ENCODE results near the gene TRIM17.

Gene TRIM17

GRCh38 chr1:228400692-228401454 is 15.8 kb downstream of the TRIM17 start:
- DNase-seq (ENCODE audit: low spot score), result no peak

DNA sequence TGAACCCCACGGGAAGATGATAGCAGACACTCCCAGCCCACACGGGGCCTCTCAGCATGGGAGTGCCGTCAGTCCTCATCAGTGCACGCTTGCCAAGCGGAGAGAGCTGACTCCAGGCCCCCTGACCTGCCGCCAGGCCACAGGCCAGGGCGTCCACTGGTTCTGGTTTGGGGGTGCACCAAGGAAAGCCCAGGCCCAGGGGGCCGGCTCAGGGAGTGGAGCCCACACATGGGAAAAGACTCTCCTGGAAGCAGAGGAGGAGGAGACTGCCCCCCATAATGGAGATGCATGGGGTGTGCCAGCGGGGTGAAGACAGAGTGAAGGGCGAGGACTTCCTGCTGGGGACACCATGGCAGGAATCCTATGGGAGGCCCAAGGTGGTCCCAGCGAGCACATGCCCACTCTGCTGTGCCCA is 16.4 kb downstream of the TRIM17 start:
- DNase-seq (ENCODE audit: low spot score), result no peak

GRCh38 chr1:228399531-228400236 is 17.0 kb downstream of the TRIM17 start:
- no peak for DNase-seq (ENCODE audit: low spot score)

DNA sequence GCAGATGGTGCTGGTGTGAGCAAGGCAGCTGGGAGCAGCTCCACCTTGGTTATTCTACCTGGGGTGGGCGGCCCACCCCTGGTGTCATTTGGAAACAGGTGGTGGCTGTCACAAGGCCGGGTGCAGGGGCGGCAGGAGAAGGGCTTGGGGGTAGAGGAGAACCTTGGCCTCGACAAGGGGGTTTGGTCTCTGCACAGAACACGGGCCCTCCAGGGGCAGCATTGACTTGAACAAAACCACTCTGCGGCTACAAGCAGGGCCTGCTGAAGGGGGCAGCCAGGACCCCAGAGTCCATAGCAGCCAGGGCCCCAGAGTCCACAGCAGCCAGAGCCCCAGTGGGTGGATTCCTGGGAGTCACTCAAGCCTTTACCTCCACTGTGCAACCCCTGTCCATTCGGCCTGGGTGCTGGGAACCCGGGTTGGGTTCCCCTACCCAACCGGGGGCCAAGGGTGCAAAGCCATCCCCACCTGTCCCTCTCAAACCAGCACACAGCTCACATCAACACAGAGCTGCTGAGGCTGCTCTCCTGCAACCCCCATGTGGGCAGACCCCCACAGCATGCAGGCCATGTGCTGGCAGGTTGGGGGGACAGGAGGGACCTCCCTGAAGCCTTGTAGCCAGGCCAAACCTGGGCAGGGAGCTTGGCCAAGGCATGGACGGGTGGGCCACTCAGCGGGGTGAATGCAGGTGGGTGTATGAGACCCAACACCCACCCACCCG is 17.8 kb downstream of the TRIM17 start:
- no peak for DNase-seq (ENCODE audit: low spot score)

GRCh38 chr1:228397966-228398365 is 18.7 kb downstream of the TRIM17 start:
- DNase-seq (ENCODE audit: low spot score), result no peak

GRCh38 chr1:228396770-228397662 is 19.6 kb downstream of the TRIM17 start:
- no peak for DNase-seq (ENCODE audit: low spot score)

- no peak for DNase-seq (ENCODE audit: low spot score)
Measured at GRCh38 chr1:228394571-228395394, 21.9 kb downstream of the TRIM17 start.

- DNase-seq (ENCODE audit: low spot score), result no peak
Measured at GRCh38 chr1:228393811-228394570, 22.7 kb downstream of the TRIM17 start.

- no peak for DNase-seq (ENCODE audit: low spot score)
Measured at GRCh38 chr1:228393268-228393701, 23.4 kb downstream of the TRIM17 start.

GRCh38 chr1:228392111-228392936 is 24.3 kb downstream of the TRIM17 start:
- no peak for DNase-seq (ENCODE audit: low spot score)

- no peak for DNase-seq (ENCODE audit: low spot score)
Measured at GRCh38 chr1:228391411-228392020, 25.1 kb downstream of the TRIM17 start.

GRCh38 chr1:228390649-228391048 is 26.0 kb downstream of the TRIM17 start:
- DNase-seq (ENCODE audit: low spot score), result no peak

DNA sequence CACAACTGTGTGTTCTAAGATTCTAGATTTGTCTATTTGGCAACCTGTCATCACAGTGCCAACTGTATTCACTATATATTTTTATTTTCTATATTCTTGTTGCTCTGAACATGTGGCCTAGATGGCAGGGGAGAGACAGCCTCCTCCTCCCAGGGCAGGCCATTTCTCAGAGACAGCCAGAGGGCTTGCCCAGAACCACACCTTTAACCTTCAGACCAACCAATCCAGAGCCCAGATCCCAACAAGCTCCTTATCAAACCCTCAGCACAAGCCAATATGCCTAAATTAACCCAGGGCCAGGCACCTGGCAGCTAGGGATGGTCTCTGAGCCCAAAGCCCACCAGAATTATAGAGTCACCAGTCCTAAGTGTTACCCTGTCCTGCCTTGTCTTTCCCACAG is 29.3 kb downstream of the TRIM17 start:
- no peak for DNase-seq (ENCODE audit: low spot score)

DNA sequence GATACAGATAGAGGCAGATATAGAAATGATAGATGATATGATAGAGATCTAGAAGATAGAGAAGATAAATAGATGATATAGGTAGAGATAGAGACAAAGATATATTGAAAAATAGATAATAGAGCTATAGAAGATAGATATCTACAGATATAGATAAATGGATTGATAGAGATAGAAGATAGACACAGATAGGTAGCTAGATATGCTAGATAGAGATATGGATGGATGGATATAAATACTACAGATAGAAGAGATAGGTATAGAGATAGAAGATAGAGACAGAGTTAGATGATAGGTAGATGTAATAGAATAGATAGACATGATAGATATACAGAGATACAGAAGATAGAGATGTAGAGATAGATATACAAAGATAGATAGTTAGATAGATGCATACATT is 31.4 kb downstream of the TRIM17 start:
- no peak for DNase-seq (ENCODE audit: low spot score)

DNA sequence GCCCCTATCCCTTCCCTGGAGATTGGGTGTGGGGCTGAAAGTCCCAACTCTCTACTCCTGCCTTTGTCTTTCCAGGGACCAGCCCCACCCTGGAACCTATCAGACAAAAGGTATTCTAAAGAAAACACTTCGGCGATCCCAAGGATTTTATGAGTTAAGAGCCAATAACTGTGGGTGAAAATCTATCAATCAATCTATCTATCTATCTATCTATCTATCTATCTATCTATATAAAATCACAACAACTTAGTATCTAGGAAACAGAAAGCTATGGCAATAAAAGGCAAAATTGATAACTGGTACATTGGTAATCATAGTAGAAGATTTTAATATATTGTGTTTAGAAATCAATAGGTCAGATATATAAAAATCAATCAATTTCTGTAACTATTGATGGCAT is 32.9 kb downstream of the TRIM17 start:
- no peak for DNase-seq (ENCODE audit: low spot score)

DNA sequence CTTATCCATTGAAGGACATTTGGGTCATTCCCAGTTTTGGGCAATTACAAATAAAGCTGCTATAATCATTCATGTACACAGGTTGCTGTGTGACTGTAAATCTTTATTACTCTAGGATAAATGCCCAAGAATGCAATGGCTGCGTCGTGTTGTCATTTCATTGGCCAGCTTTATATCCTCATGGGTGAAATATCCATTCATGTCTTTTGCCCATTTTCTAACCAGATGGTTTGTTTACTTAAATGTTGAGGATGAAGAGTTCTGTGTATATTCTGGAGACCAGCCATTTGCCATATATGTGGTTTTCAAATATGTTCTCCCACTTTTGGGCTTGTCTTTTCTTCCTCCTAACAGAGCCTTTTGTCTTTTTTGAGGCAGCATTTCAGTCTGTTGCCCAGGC is 35.3 kb downstream of the TRIM17 start:
- DNase-seq (ENCODE audit: low spot score), result no peak

GRCh38 chr1:228379666-228380065 is 37.0 kb downstream of the TRIM17 start:
- no peak for DNase-seq (ENCODE audit: low spot score)

GRCh38 chr1:228378873-228379460 is 37.7 kb downstream of the TRIM17 start:
- no peak for DNase-seq (ENCODE audit: low spot score)
